BE2C (cell line): Measurements from ENCODE around the gene JADE2.

Source experiments
- DNase-seq: peaks from one replicate; pipeline ENCODE4 v3.0.0-alpha.2; 2020
- H3K27me3 ChIP-seq: fragments of 250-450 bp; sonication (Bioruptor Pico); 2 replicates; pipeline ENCODE4 v1.5.1; 2020; ENCODE audit warnings: mild to moderate bottlenecking
- H3K36me3 ChIP-seq: fragments of 250-450 bp; sonication (Bioruptor Pico); 2 replicates; pipeline ENCODE4 v1.5.1; 2020; ENCODE audit warnings: mild to moderate bottlenecking
- H3K4me1 ChIP-seq: fragments of 250-450 bp; sonication (Bioruptor Pico); 2 replicates; pipeline ENCODE4 v1.5.1; 2020
- H3K4me3 ChIP-seq: 2 replicates; pipeline ENCODE4 v1.5.1; 2011; ENCODE audit warnings: low read depth, low read length
- H3K9me3 ChIP-seq: fragments of 250-450 bp; sonication (Bioruptor Pico); 2 replicates; pipeline ENCODE4 v1.5.1; 2020
- TF ChIP-seq, protein P1 (sequence below): IDR thresholded peaks from 2 replicates; pipeline ENCODE4 v1.5.1; 2012; ENCODE audit warnings: mild to moderate bottlenecking, low read depth, low read length

Gene JADE2

DNA sequence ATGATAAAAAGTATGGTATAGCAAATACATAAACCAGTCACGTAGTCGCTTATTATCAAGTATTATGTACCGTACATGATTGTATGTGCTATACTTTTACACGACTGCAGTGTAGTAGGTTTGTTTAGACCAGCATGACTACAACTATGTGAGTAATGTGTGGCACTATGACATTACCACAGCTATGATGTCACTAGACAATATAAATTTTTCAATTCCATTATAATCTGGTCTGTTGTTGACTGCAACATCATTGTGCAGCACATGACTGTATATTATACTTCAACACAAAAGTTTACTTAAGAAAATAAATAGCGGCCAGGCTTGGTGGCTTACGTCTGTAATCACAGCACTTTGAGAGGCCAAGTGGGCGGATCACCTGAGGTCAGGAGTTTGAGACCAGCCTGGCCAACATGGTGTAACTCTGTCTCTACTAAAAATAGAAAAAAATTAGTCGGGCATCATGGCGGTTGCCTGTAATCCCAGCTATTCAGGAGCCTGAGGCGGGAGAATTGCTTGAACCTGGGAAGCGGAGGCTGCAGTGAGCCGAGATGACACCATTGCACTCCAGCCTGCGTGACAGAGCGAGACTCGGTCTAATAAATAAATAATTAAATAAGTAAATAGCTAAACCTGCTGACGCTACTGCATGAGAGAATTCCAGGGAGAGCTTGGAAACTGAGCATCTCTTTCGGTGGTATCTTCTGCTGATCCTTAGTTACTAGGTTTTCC, 24.6 kb upstream of the JADE2 start:
- Histone ChIP-seq H3K4me1 (peaks cover 10% of the 10 kb centered on the region), H3K36me3 (no peaks in the 10 kb centered on the region), H3K9me3 (no peaks in the 10 kb centered on the region), H3K4me3 (no peak overlapping the region), H3K27me3 (no peaks in the 10 kb centered on the region)
- TF ChIP-seq, protein P1, sequence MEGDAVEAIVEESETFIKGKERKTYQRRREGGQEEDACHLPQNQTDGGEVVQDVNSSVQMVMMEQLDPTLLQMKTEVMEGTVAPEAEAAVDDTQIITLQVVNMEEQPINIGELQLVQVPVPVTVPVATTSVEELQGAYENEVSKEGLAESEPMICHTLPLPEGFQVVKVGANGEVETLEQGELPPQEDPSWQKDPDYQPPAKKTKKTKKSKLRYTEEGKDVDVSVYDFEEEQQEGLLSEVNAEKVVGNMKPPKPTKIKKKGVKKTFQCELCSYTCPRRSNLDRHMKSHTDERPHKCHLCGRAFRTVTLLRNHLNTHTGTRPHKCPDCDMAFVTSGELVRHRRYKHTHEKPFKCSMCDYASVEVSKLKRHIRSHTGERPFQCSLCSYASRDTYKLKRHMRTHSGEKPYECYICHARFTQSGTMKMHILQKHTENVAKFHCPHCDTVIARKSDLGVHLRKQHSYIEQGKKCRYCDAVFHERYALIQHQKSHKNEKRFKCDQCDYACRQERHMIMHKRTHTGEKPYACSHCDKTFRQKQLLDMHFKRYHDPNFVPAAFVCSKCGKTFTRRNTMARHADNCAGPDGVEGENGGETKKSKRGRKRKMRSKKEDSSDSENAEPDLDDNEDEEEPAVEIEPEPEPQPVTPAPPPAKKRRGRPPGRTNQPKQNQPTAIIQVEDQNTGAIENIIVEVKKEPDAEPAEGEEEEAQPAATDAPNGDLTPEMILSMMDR = no peak
- DNase-seq = no peak

DNA sequence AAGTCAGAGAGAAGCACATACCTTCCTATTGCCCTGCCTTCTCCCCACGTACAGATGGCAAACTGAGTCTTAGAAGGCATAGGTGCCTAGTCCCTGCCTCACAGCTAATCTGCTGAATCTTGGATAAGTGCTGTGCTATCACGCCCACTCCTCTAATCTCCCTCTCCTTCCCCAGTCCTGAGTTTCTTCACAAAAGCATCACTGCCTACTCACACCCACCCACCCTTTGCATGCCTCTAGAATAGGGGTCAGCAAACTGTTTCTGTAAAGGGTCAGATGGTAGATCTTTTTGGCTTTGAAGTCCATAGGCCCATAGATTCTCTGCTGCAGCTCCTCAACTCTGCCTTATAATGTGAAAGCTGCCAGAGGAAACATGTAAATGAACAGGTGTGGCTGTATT, 23.2 kb upstream of the JADE2 start:
- TF ChIP-seq, protein P1 = no peak
- no peak overlapping the region for H3K4me3 ChIP-seq
- no peaks in the 10 kb centered on the region for H3K27me3 ChIP-seq
- H3K36me3 ChIP-seq = no peaks in the 10 kb centered on the region
- H3K4me1 ChIP-seq = peaks cover 10% of the 10 kb centered on the region
- no peak for DNase-seq
- no peaks in the 10 kb centered on the region for H3K9me3 ChIP-seq

DNA sequence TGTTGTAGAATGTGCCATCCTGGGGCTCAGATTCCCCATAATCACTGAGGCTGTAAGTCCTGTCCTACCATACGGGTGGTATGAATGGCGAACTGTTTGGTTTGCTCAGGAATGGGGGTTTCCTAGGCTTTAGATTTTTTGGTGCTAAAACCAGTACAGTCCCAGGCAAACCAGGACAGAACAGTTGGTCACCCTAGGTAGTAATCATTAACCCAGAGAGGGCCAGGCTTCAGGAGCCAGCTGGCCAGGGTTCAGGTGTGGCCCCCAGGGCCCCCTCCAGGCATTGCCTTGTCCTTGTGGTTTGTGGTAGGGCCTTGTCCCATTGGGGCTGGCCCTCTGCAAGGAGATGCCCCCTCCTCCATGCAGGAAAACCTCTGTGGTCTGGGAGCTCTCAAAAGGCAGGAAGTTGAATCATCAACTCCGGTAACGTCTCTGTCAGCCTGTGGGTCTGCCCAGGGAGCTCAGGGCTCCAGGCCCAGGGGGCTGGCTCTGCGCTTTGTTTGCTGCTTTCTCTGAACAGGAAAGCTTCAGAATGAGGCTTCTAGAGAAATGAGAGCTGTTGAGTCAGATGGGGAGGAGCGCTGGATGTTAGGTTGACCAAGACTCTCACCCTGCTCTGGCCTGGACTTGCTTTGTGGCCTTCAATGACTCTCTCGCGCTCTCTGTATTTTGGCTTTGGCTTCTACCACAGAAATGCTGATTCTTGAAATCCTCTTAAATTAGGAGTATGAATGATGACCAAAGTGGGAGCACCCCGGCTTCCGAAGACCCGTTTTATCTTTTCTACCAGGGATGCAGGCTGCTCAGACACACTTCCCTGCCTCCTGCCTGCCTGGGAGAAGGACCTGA, 22.2 kb upstream of the JADE2 start:
- peak; percentile 52 for DNase-seq
- Histone ChIP-seq H3K27me3 (no peaks in the 10 kb centered on the region), H3K36me3 (no peaks in the 10 kb centered on the region), H3K9me3 (no peaks in the 10 kb centered on the region), H3K4me1 (peaks cover 10% of the 10 kb centered on the region), H3K4me3 (no peak overlapping the region)
- TF ChIP-seq, protein P1 = no peak

DNA sequence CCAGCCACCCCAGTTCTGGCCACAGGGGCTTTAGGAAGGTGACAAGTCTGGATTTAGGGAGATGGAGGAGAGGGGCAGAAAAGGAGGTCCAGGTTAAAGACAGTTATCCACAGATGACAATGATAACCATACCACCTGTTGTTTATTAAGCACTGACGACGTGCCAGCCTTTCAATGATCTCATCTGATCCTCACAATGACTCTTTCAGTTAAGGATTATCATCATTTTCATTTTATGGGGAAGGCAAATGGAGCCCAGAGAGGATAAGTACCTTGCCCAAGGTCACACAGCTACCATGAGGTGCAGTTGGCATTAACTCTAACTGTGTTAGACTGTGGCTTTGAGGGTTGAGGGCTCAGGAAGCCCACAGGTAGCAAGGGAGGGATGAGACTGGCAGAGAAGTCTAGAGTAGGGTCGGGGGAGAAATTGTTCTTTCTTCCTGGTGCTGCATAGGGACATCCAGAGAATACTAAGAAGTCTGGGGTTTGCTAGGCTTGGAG, 21.5 kb upstream of the JADE2 start:
- Histone ChIP-seq H3K27me3 (no peaks in the 10 kb centered on the region), H3K4me3 (no peak overlapping the region), H3K36me3 (no peaks in the 10 kb centered on the region), H3K4me1 (peaks cover 10% of the 10 kb centered on the region), H3K9me3 (no peaks in the 10 kb centered on the region)
- DNase-seq = no peak
- TF ChIP-seq, protein P1 = no peak

DNA sequence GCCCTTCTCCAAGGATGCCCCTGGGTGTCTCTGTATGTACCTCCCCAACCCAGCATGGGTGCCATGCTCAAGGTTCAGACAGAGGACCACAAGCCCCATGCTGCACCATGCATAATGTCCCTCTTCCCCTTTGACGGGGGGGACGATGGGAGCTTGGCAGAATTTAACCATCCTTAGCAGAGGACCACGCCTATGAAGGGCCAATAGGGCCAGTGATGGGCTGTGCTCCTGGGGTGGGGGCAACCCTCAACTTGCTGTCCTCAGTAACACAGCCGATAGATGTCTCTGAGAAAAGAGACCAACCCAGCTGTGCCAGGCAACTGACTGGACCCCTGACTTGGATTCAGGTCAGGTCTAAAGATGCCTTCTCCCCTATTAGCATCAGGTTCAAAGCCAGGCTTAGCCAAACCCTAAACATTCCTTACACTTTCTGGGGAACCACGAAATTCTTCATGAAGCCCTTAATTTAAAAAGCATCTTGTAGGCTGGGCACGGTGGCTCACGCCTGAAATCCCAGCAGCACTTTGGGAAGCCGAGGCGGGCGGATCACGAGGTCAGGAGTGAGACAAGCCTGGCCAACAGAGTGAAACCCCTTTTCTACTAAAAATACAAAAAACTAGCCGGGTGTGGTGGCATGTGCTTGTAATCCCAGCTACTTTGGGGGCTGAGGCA, 20.7 kb upstream of the JADE2 start:
- H3K4me1 ChIP-seq = peaks cover 10% of the 10 kb centered on the region
- TF ChIP-seq, protein P1 = no peak
- no peak overlapping the region for H3K4me3 ChIP-seq
- H3K27me3 ChIP-seq = no peaks in the 10 kb centered on the region
- DNase-seq = no peak
- H3K36me3 ChIP-seq = no peaks in the 10 kb centered on the region
- no peaks in the 10 kb centered on the region for H3K9me3 ChIP-seq
